GM10266 (cell line): Measurements from ENCODE around the gene DLL1.

Experiments used
- DNase-seq: peaks from one replicate; pipeline ENCODE4 v3.0.0; 2012; ENCODE audit errors: extremely low spot score
- CTCF ChIP-seq: IDR thresholded peaks from 2 replicates; pipeline ENCODE4 v1.5.1; 2012; ENCODE audit warnings: mild to moderate bottlenecking, low read depth; ENCODE audit not compliant: control insufficient read depth, insufficient read depth; ENCODE audit errors: missing control alignments

DLL1 gene

GRCh38 chr6:170257376-170257775 is 33.5 kb downstream of the DLL1 start:
- TF ChIP-seq CTCF = no peak
- DNase-seq = no peak

GRCh38 chr6:170256641-170257040 is 34.2 kb downstream of the DLL1 start:
- DNase-seq = no peak
- TF ChIP-seq CTCF = no peak

GRCh38 chr6:170255426-170256125 is 35.3 kb downstream of the DLL1 start:
- no peak for TF ChIP-seq CTCF
- no peak for DNase-seq

GRCh38 chr6:170254315-170255213 is 36.3 kb downstream of the DLL1 start:
- no peak for DNase-seq
- TF ChIP-seq CTCF = no peak

- DNase-seq = no peak
- TF ChIP-seq CTCF = no peak
Measured at GRCh38 chr6:170253910-170254269, 37.0 kb downstream of the DLL1 start.

- no peak for TF ChIP-seq CTCF
- no peak for DNase-seq
Measured at GRCh38 chr6:170253226-170253909, 37.5 kb downstream of the DLL1 start.
